GM23248 (cell line): ENCODE measurements around the gene ATP8A1. TPM values are rescaled to one million over a fixed set of nuclear protein-coding genes. Genes with fewer than 3 reads are reported as not detected.

Source experiments
- DNase-seq: peaks from one replicate; pipeline ENCODE4 v3.0.0-alpha.2; 2015
- H2AFZ ChIP-seq: fragments of 200-600 bp; sonication (generic); 2 replicates; pipeline ENCODE4 v1.6.1; 2016; ENCODE audit warnings: antibody characterized with exemption
- H3F3A ChIP-seq: fragments of 200-600 bp; sonication (generic); 2 replicates; pipeline ENCODE4 v1.6.1; 2016; ENCODE audit warnings: mild to moderate bottlenecking, antibody characterized with exemption, mixed run types; ENCODE audit not compliant: insufficient read depth
- H3K27ac ChIP-seq: fragments of 200-600 bp; sonication (generic); 2 replicates; pipeline ENCODE4 v1.5.1; 2016; ENCODE audit warnings: mild to moderate bottlenecking
- H3K27me3 ChIP-seq: fragments of 200-600 bp; sonication (generic); replicated peaks from 2 replicates; pipeline ENCODE4 v1.6.1; 2016; ENCODE audit warnings: mild to moderate bottlenecking; ENCODE audit not compliant: insufficient read depth
- H3K36me3 ChIP-seq: fragments of 200-600 bp; sonication (generic); 2 replicates; pipeline ENCODE4 v1.6.1; 2016; ENCODE audit warnings: low read depth, mild to moderate bottlenecking
- H3K4me1 ChIP-seq: fragments of 200-600 bp; sonication (generic); 2 replicates; pipeline ENCODE4 v1.6.1; 2016; ENCODE audit warnings: mild to moderate bottlenecking; ENCODE audit not compliant: insufficient read depth
- H3K4me2 ChIP-seq: fragments of 200-600 bp; sonication (generic); one replicate; pipeline ENCODE4 v1.6.1; 2016; ENCODE audit warnings: mild to moderate bottlenecking; ENCODE audit not compliant: unreplicated experiment
- H3K4me3 ChIP-seq: fragments of 200-600 bp; sonication (generic); 2 replicates; pipeline ENCODE4 v1.5.1; 2016; ENCODE audit warnings: mild to moderate bottlenecking
- H3K79me2 ChIP-seq: fragments of 200-600 bp; sonication (generic); 2 replicates; pipeline ENCODE4 v1.6.1; 2016; ENCODE audit warnings: mild to moderate bottlenecking; ENCODE audit not compliant: insufficient read depth
- H3K9ac ChIP-seq: fragments of 200-600 bp; sonication (generic); 2 replicates; pipeline ENCODE4 v1.6.1; 2016; ENCODE audit warnings: mild to moderate bottlenecking
- H3K9me2 ChIP-seq: fragments of 200-600 bp; sonication (generic); 2 replicates; pipeline ENCODE4 v1.6.1; 2016; ENCODE audit warnings: mixed run types, mild to moderate bottlenecking, moderate library complexity; ENCODE audit not compliant: insufficient read depth
- H3K9me3 ChIP-seq: fragments of 200-600 bp; sonication (generic); one replicate; pipeline ENCODE4 v1.6.1; 2017; ENCODE audit warnings: low read depth
- H4K20me1 ChIP-seq: fragments of 200-600 bp; sonication (generic); 2 replicates; pipeline ENCODE4 v1.6.0; 2016; ENCODE audit not compliant: insufficient read depth
- EZH2 ChIP-seq: fragments of 200-600 bp; sonication (generic); IDR thresholded peaks from 2 replicates; pipeline ENCODE4 v1.6.1; 2018; ENCODE audit warnings: antibody characterized with exemption, mild to moderate bottlenecking; ENCODE audit not compliant: insufficient read depth, poor library complexity, severe bottlenecking
- EZH2phosphoT487 ChIP-seq: fragments of 200-600 bp; sonication (generic); IDR thresholded peaks from 2 replicates; pipeline ENCODE4 v1.6.1; 2018; ENCODE audit warnings: antibody characterized with exemption, moderate library complexity, mild to moderate bottlenecking, low read depth; ENCODE audit not compliant: insufficient read depth
- WGBS, 2 experiments: methylation state at CpG; one replicate each; pipeline ENCODE4 v1.1.6; 2015 to 2017; ENCODE audit warnings: low lambda C conversion rate in 2 of 2, low coverage in 1 of 2; ENCODE audit errors: missing lambda C conversion rate in 2 of 2; 5-methylcytosine and 5-hydroxymethylcytosine counted together
- in situ Hi-C: fragments of 300-500 bp; cut with MboI; formaldehyde crosslinking; loops from 2 replicates; pipeline ENCODE4 v1.15.0; 2020
- polyA plus RNA-seq: library from polyadenylated mRNA; unstranded; fragments of >200 nt; fragmentation: Nextera tagmentation; extraction: Ambion mirVana; gene quantifications from 2 replicates; pipeline ENCODE4 v1.2.1, GENCODE V29; 2016
- total RNA-seq: library from RNA; depleted of rRNA; stranded (reverse); fragments of >200 nt; shearing (Covaris generic); gene quantifications from 2 replicates; pipeline ENCODE4 v1.2.3, GENCODE V29; 2014

Gene ATP8A1
- total and polyA plus RNA-seq, 2 experiments from 2014 or later: 0.11 to 0.13 TPM

- Histone ChIP-seq H3K9me2 (no peaks in the 10 kb centered on the region), H3K79me2 (no peaks in the 10 kb centered on the region), H3K27ac (no peak overlapping the region), H3K9me3 (no peaks in the 10 kb centered on the region), H3F3A (no peaks in the 10 kb centered on the region), H3K27me3 (no peaks in the 10 kb centered on the region), H3K4me3 (no peak overlapping the region), H3K4me1 (no peaks in the 10 kb centered on the region), H3K36me3 (no peaks in the 10 kb centered on the region), H4K20me1 (no peaks in the 10 kb centered on the region), H3K9ac (no peak overlapping the region), H3K4me2 (no peak overlapping the region), H2AFZ (no peak overlapping the region)
- in situ Hi-C loops: no loop called here
- TF ChIP-seq EZH2phosphoT487: no peak
- TF ChIP-seq EZH2: no peak
- DNase-seq: no peak
- WGBS, 2 experiments: 43 to 45% methylated on average over 8 of the region's 8 CpGs
These were observed 159.6 kb downstream of the ATP8A1 start for GRCh38 chr4:42497142-42497910.

- Histone ChIP-seq H3K9me2 (no peaks in the 10 kb centered on the region), H4K20me1 (no peaks in the 10 kb centered on the region), H3K9me3 (no peaks in the 10 kb centered on the region), H3K4me3 (no peak overlapping the region), H3K36me3 (no peaks in the 10 kb centered on the region), H3K4me2 (no peak overlapping the region), H3K79me2 (no peaks in the 10 kb centered on the region), H3K9ac (no peak overlapping the region), H3K4me1 (no peaks in the 10 kb centered on the region), H3F3A (no peaks in the 10 kb centered on the region), H3K27me3 (no peaks in the 10 kb centered on the region), H2AFZ (no peak overlapping the region), H3K27ac (no peak overlapping the region)
- no peak for DNase-seq
- 47 to 60% methylated on average over 7 of the region's 7 CpGs for WGBS, 2 experiments
- in situ Hi-C loops: no loop called here
- TF ChIP-seq EZH2: no peak
- TF ChIP-seq EZH2phosphoT487: no peak
These were observed 163.9 kb downstream of the ATP8A1 start for GRCh38 chr4:42492962-42493361.

DNA sequence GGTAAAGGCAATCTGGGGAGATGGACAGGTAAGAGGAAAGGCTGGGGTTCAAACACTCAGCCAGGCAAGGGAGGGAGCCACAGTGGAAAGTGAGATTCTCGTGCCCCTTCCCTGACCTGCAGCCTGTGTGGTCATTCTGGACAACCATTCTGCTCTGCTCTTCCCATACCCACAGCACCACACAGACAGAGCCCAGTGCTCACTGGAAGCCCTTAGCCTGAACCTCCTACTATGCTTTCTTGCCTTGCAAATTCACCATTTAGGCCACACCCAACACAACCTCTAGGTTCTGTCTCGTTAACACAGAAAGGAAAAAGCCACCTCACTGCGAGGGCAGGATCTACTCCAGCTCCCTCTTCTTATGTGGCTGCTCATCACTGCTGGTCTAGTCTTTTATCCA, 166.9 kb downstream of the ATP8A1 start:
- Histone ChIP-seq H3K79me2 (no peaks in the 10 kb centered on the region), H3K4me1 (no peaks in the 10 kb centered on the region), H3K9me3 (no peaks in the 10 kb centered on the region), H3K27me3 (no peaks in the 10 kb centered on the region), H3K36me3 (no peaks in the 10 kb centered on the region), H3K27ac (no peak overlapping the region), H3K9me2 (no peaks in the 10 kb centered on the region), H4K20me1 (no peaks in the 10 kb centered on the region), H3F3A (no peaks in the 10 kb centered on the region), H2AFZ (no peak overlapping the region), H3K4me2 (no peak overlapping the region), H3K9ac (no peak overlapping the region), H3K4me3 (no peak overlapping the region)
- DNase-seq: no peak
- no peak for TF ChIP-seq EZH2
- TF ChIP-seq EZH2phosphoT487: no peak
- WGBS, 2 experiments: 72 to 75% methylated on average over 3 of the region's 3 CpGs
- in situ Hi-C loops: no loop called here

- no peak overlapping the region for H3K9ac ChIP-seq
- H3K36me3 ChIP-seq: no peaks in the 10 kb centered on the region
- no peak for DNase-seq
- H3K27ac ChIP-seq: no peak overlapping the region
- H3K4me3 ChIP-seq: no peak overlapping the region
- 0 out of 2 replicates have a peak, but pooled peaks cover 2% of the 10 kb centered on the region for H3K4me1 ChIP-seq
- no peak overlapping the region for H3K4me2 ChIP-seq
- H4K20me1 ChIP-seq: no peaks in the 10 kb centered on the region
- no peak overlapping the region for H2AFZ ChIP-seq
- WGBS, 2 experiments: 64 to 65% methylated on average over 6 of the region's 6 CpGs
- H3K27me3 ChIP-seq: no peaks in the 10 kb centered on the region
- no peaks in the 10 kb centered on the region for H3K9me3 ChIP-seq
- in situ Hi-C loops: no loop called here
- TF ChIP-seq EZH2: no peak
- TF ChIP-seq EZH2phosphoT487: no peak
- H3F3A ChIP-seq: 0 out of 2 replicates have a peak, but pooled peaks cover 5% of the 10 kb centered on the region
- H3K79me2 ChIP-seq: no peaks in the 10 kb centered on the region
- no peaks in the 10 kb centered on the region for H3K9me2 ChIP-seq
These were observed 167.8 kb downstream of the ATP8A1 start for GRCh38 chr4:42489095-42489494.

GRCh38 chr4:42488554-42488953, 168.4 kb downstream of the ATP8A1 start:
- 78 to 82% methylated on average over 3 of the region's 3 CpGs for WGBS, 2 experiments
- TF ChIP-seq EZH2 (no peak), EZH2phosphoT487 (no peak)

More at GRCh38 chr4:42488554-42488953, 168.4 kb downstream of the ATP8A1 start:
- no peaks in the 10 kb centered on the region for H3K79me2 ChIP-seq
- H3K4me2 ChIP-seq: no peak overlapping the region
- H3K27ac ChIP-seq: no peak overlapping the region
- H3K9ac ChIP-seq: no peak overlapping the region
- no peaks in the 10 kb centered on the region for H3K36me3 ChIP-seq
- in situ Hi-C loops: no loop called here
- peaks cover 7% of the 10 kb centered on the region; the same call in 1 of the 2 replicates for H3K4me1 ChIP-seq
- DNase-seq: no peak
- no peak overlapping the region for H3K4me3 ChIP-seq
- no peaks in the 10 kb centered on the region for H3K9me2 ChIP-seq
- H4K20me1 ChIP-seq: no peaks in the 10 kb centered on the region
- H3K27me3 ChIP-seq: no peaks in the 10 kb centered on the region
- 0 out of 2 replicates have a peak, but pooled peaks cover 10% of the 10 kb centered on the region for H3F3A ChIP-seq
- no peak overlapping the region for H2AFZ ChIP-seq
- no peaks in the 10 kb centered on the region for H3K9me3 ChIP-seq
